ENCODE data around the gene IL4. TPM values are rescaled to one million over a fixed set of nuclear protein-coding genes. Genes with fewer than 3 reads are reported as not detected.
"Not testable (repeated sequence)": the region's sequence is repeated elsewhere in the genome, so short reads cannot be mapped to it uniquely, and the experiment has no call there.

Gene IL4
- not detected in 2 replicates for total RNA-seq

DNA sequence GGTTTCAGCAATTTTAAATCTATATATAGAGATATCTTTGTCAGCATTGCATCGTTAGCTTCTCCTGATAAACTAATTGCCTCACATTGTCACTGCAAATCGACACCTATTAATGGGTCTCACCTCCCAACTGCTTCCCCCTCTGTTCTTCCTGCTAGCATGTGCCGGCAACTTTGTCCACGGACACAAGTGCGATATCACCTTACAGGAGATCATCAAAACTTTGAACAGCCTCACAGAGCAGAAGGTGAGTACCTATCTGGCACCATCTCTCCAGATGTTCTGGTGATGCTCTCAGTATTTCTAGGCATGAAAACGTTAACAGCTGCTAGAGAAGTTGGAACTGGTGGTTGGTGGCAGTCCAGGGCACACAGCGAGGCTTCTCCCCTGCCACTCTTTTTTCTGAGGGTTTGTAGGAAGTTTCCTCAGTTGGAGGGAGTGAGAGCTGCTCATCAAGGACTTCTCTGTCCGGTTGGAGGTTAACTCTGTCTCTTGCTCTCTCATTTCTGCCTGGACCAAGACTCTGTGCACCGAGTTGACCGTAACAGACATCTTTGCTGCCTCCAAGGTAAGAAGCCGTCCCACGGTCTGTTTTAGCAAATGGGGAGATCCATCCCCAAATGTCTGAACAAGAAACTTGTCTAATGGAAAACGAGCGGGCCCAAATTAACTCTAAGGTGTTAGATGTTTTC, at the start of gene IL4:
Gene IL4, plus strand, starts transcription at position 51 of the 692 bp plus-strand sequence. Its CDS starts 62 bp downstream, at position 113.
- peak within 1 kb of the TSS; percentile 7 for H3K4me3 ChIP-seq (ENCODE audit: low read depth, low read length)
- TF ChIP-seq, protein P1, sequence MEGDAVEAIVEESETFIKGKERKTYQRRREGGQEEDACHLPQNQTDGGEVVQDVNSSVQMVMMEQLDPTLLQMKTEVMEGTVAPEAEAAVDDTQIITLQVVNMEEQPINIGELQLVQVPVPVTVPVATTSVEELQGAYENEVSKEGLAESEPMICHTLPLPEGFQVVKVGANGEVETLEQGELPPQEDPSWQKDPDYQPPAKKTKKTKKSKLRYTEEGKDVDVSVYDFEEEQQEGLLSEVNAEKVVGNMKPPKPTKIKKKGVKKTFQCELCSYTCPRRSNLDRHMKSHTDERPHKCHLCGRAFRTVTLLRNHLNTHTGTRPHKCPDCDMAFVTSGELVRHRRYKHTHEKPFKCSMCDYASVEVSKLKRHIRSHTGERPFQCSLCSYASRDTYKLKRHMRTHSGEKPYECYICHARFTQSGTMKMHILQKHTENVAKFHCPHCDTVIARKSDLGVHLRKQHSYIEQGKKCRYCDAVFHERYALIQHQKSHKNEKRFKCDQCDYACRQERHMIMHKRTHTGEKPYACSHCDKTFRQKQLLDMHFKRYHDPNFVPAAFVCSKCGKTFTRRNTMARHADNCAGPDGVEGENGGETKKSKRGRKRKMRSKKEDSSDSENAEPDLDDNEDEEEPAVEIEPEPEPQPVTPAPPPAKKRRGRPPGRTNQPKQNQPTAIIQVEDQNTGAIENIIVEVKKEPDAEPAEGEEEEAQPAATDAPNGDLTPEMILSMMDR (IDR thresholded peaks at IDR 0.05; ENCODE audit: insufficient read depth, low read length, severe bottlenecking) = no peak
- DNase-seq (ENCODE audit: low read depth) = no peak
- no peaks in the 10 kb centered on the region for H3K36me3 ChIP-seq (ENCODE audit: control insufficient read depth, insufficient read depth, low read length)
- no peak for FAIRE-seq
- H3K27me3 ChIP-seq (ENCODE audit: control insufficient read depth, insufficient read depth, low read length) = no peaks in the 10 kb centered on the region

- no peaks in the 10 kb centered on the region for H3K27me3 ChIP-seq (ENCODE audit: control insufficient read depth, insufficient read depth, low read length)
- H3K4me3 ChIP-seq (ENCODE audit: low read depth, low read length) = no peak overlapping the region
- TF ChIP-seq, protein P1 (IDR thresholded peaks at IDR 0.05; ENCODE audit: insufficient read depth, low read length, severe bottlenecking) = no peak
- peaks cover 3% of the 10 kb centered on the region for H3K36me3 ChIP-seq (ENCODE audit: control insufficient read depth, insufficient read depth, low read length)
- no peak for DNase-seq (ENCODE audit: low read depth)
- FAIRE-seq = no peak
Measured at GRCh38 chr5:132627470-132627869, 46.3 kb upstream of the IL4 start.

- no peak for DNase-seq (ENCODE audit: low read depth)
- TF ChIP-seq, protein P1 (IDR thresholded peaks at IDR 0.05; ENCODE audit: insufficient read depth, low read length, severe bottlenecking) = no peak
- Histone ChIP-seq H3K4me3 (ENCODE audit: low read depth, low read length) (no peak overlapping the region), H3K27me3 (ENCODE audit: control insufficient read depth, insufficient read depth, low read length) (no peaks in the 10 kb centered on the region), H3K36me3 (ENCODE audit: control insufficient read depth, insufficient read depth, low read length) (peaks cover 3% of the 10 kb centered on the region)
- FAIRE-seq = no peak
Measured at GRCh38 chr5:132628814-132629213, 45.0 kb upstream of the IL4 start.

- Histone ChIP-seq H3K4me3 (ENCODE audit: low read depth, low read length) (no peak overlapping the region), H3K27me3 (ENCODE audit: control insufficient read depth, insufficient read depth, low read length) (no peaks in the 10 kb centered on the region), H3K36me3 (ENCODE audit: control insufficient read depth, insufficient read depth, low read length) (peaks cover 3% of the 10 kb centered on the region)
- no peak for DNase-seq (ENCODE audit: low read depth)
- FAIRE-seq = no peak
- TF ChIP-seq, protein P1 (IDR thresholded peaks at IDR 0.05; ENCODE audit: insufficient read depth, low read length, severe bottlenecking) = no peak
Measured at GRCh38 chr5:132629230-132629944, 44.4 kb upstream of the IL4 start.

DNA sequence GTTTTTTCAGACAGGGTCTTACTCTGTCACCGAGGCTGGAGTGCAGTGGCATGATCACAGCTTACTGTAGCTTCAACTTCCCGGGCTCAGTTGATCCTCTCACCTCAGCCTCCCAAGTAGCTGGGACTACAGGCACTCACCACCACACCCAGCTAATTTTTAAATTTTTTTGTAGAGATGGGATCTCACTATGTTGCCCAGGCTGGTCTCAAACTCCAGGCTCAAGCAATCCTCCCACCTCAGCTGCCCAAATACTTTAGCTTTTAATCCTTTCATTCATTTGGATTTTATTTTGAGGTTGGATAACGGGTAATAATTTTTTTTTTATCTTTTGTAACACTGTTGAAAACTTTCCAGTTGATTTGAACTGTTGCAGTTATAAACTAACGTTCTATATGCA, 40.2 kb upstream of the IL4 start:
- not testable (repeated sequence) for H3K36me3 ChIP-seq (ENCODE audit: control insufficient read depth, insufficient read depth, low read length); FAIRE-seq; DNase-seq (ENCODE audit: low read depth)

GRCh38 chr5:132635873-132636272, 37.9 kb upstream of the IL4 start:
- FAIRE-seq = no peak
- Histone ChIP-seq H3K4me3 (ENCODE audit: low read depth, low read length) (no peak overlapping the region), H3K27me3 (ENCODE audit: control insufficient read depth, insufficient read depth, low read length) (no peaks in the 10 kb centered on the region), H3K36me3 (ENCODE audit: control insufficient read depth, insufficient read depth, low read length) (peaks cover 9% of the 10 kb centered on the region)
- DNase-seq (ENCODE audit: low read depth) = no peak
- TF ChIP-seq, protein P1 (IDR thresholded peaks at IDR 0.05; ENCODE audit: insufficient read depth, low read length, severe bottlenecking) = no peak

More for the DNA sequence above, 40.2 kb upstream of the IL4 start:
- H3K27me3 ChIP-seq (ENCODE audit: control insufficient read depth, insufficient read depth, low read length); H3K4me3 ChIP-seq (ENCODE audit: low read depth, low read length): not testable (repeated sequence)
